Progenitor cell of endocrine pancreas (in vitro differentiated cells): ENCODE data around the gene GALNT11. TPM values are rescaled to one million over a fixed set of nuclear protein-coding genes. Genes with fewer than 3 reads are reported as not detected.
"Not testable (repeated sequence)": the region's sequence is repeated elsewhere in the genome, so short reads cannot be mapped to it uniquely, and the experiment has no call there.

ENCODE experiments used
- DNase-seq: peaks from one replicate; pipeline ENCODE4 v3.0.0; 2021; ENCODE audit warnings: low spot score; ENCODE audit not compliant: unreplicated experiment
- H3K27ac Mint-ChIP-seq: 2 replicates; pipeline ENCODE4 v1.8.0; 2021; ENCODE audit warnings: mild to moderate bottlenecking, moderate library complexity, mixed read lengths
- H3K27me3 Mint-ChIP-seq: 2 replicates; pipeline ENCODE4 v1.8.0; 2021; ENCODE audit warnings: mixed read lengths
- H3K36me3 Mint-ChIP-seq: 2 replicates; pipeline ENCODE4 v1.8.0; 2022; ENCODE audit warnings: mixed read lengths; ENCODE audit not compliant: insufficient read depth
- H3K4me1 Mint-ChIP-seq: 2 replicates; pipeline ENCODE4 v1.8.0; 2021; ENCODE audit warnings: low read depth, mixed read lengths
- H3K4me3 Mint-ChIP-seq: 2 replicates; pipeline ENCODE4 v1.8.0; 2021; ENCODE audit warnings: low read depth, mild to moderate bottlenecking, moderate library complexity, mixed read lengths
- H3K9me3 Mint-ChIP-seq: 2 replicates; pipeline ENCODE4 v1.8.0; 2021; ENCODE audit warnings: low read depth, mixed read lengths
- CTCF ChIP-seq: fragments of 200-600 bp; sonication (generic); IDR thresholded peaks from one replicate; pipeline ENCODE4 v1.5.0; 2021; ENCODE audit warnings: antibody characterized with exemption, mild to moderate bottlenecking; ENCODE audit not compliant: unreplicated experiment
- total RNA-seq: library from RNA; stranded (reverse); gene quantifications from 2 replicates; pipeline ENCODE4 v1.2.1, GENCODE V29; 2021

GALNT11 gene
- total RNA-seq, 1 donor from 2014 or later: 29.5 TPM

GRCh38 chr7:152078786-152079185 is 53.3 kb downstream of the GALNT11 start:
- Mint-ChIP-seq H3K27ac (no peak overlapping the region), H3K9me3 (peaks cover 3% of the 10 kb centered on the region), H3K4me1 (peaks cover 19% of the 10 kb centered on the region), H3K36me3 (peaks cover 2% of the 10 kb centered on the region), H3K27me3 (no peaks in the 10 kb centered on the region), H3K4me3 (no peak overlapping the region)
- TF ChIP-seq CTCF: no peak
- DNase-seq: no peak

- DNase-seq: no peak
- H3K4me1 Mint-ChIP-seq: peaks cover 19% of the 10 kb centered on the region
- H3K27me3 Mint-ChIP-seq: no peaks in the 10 kb centered on the region
- no peak for TF ChIP-seq CTCF
- no peak overlapping the region for H3K4me3 Mint-ChIP-seq
- no peak overlapping the region for H3K27ac Mint-ChIP-seq
- H3K9me3 Mint-ChIP-seq: peaks cover 3% of the 10 kb centered on the region
- no peaks in the 10 kb centered on the region for H3K36me3 Mint-ChIP-seq
Observed at GRCh38 chr7:152081088-152081487, 55.6 kb downstream of the GALNT11 start.

- not testable (repeated sequence) for H3K9me3 Mint-ChIP-seq, H3K36me3 Mint-ChIP-seq, H3K4me3 Mint-ChIP-seq, H3K27me3 Mint-ChIP-seq, DNase-seq
- peaks cover 14% of the 10 kb centered on the region for H3K4me1 Mint-ChIP-seq
- peak overlapping the region; percentile 78 for H3K27ac Mint-ChIP-seq
Observed at GRCh38 chr7:152082073-152082721, 56.7 kb downstream of the GALNT11 start.

- no peak for TF ChIP-seq CTCF
- DNase-seq: no peak
- Mint-ChIP-seq H3K27ac (peak overlapping the region; percentile 71), H3K4me1 (peaks cover 14% of the 10 kb centered on the region), H3K27me3 (no peaks in the 10 kb centered on the region), H3K9me3 (peaks cover 21% of the 10 kb centered on the region), H3K4me3 (no peak overlapping the region), H3K36me3 (peaks cover 11% of the 10 kb centered on the region)
Observed at GRCh38 chr7:152085131-152085530, 59.7 kb downstream of the GALNT11 start.

- H3K4me1 Mint-ChIP-seq: peaks cover 9% of the 10 kb centered on the region
- H3K27me3 Mint-ChIP-seq: no peaks in the 10 kb centered on the region
- DNase-seq: no peak
- peaks cover 11% of the 10 kb centered on the region for H3K36me3 Mint-ChIP-seq
- H3K4me3 Mint-ChIP-seq: no peak overlapping the region
- H3K27ac Mint-ChIP-seq: no peak overlapping the region
- TF ChIP-seq CTCF: no peak
- peaks cover 24% of the 10 kb centered on the region for H3K9me3 Mint-ChIP-seq
Observed at GRCh38 chr7:152086513-152086912, 61.0 kb downstream of the GALNT11 start.

GRCh38 chr7:152089183-152089582 is 63.7 kb downstream of the GALNT11 start:
- Mint-ChIP-seq H3K36me3 (peaks cover 15% of the 10 kb centered on the region), H3K27ac (no peak overlapping the region), H3K4me1 (peaks cover 3% of the 10 kb centered on the region), H3K27me3 (no peaks in the 10 kb centered on the region), H3K9me3 (peaks cover 21% of the 10 kb centered on the region), H3K4me3 (no peak overlapping the region)
- no peak for TF ChIP-seq CTCF
- no peak for DNase-seq
